ENCODE results near the gene USP30. TPM values are rescaled to one million over a fixed set of nuclear protein-coding genes. Genes with fewer than 3 reads are reported as not detected.
A peak's percentile ranks its signal among the peaks of the same experiment; 100 is the strongest.

USP30 gene
- total RNA-seq, 1 donor from 2014 or later: 17.6 TPM

GRCh38 chr12:109126784-109127183 is 74.4 kb downstream of the USP30 start:
- DNase-seq (ENCODE audit: low spot score): no peak
- Histone ChIP-seq H3K27me3 (no peaks in the 10 kb centered on the region), H3F3A (ENCODE audit: low read depth) (no peaks in the 10 kb centered on the region), H3K9me3 (ENCODE audit: low read depth) (no peaks in the 10 kb centered on the region), H3K4me2 (no peak overlapping the region), H3K4me1 (peaks cover 6% of the 10 kb centered on the region), H3K27ac (no peak overlapping the region), H3K79me2 (ENCODE audit: low read depth) (no peaks in the 10 kb centered on the region), H3K9ac (no peak overlapping the region), H4K20me1 (ENCODE audit: low read depth) (no peaks in the 10 kb centered on the region), H3K36me3 (no peaks in the 10 kb centered on the region), H2AFZ (replicated peaks) (no peak overlapping the region), H3K4me3 (no peak overlapping the region)
- Mint-ChIP-seq H3K27ac (no peak overlapping the region), H3K36me3 (no peaks in the 10 kb centered on the region), H3K4me1 (peaks cover 3% of the 10 kb centered on the region), H3K4me3 (no peak overlapping the region), H3K27me3 (ENCODE audit: insufficient read depth, low read depth) (peaks cover under 1% of the 10 kb centered on the region), H3K9me3 (no peaks in the 10 kb centered on the region)
- no peak for TF ChIP-seq CTCF (IDR thresholded peaks at IDR 0.05)
- TF ChIP-seq EZH2phosphoT487 (IDR thresholded peaks at IDR 0.05): no peak
- TF ChIP-seq EZH2 (IDR thresholded peaks at IDR 0.05): no peak

GRCh38 chr12:109127533-109128242 is 75.3 kb downstream of the USP30 start:
- DNase-seq (ENCODE audit: low spot score): no peak
- H3K27ac Mint-ChIP-seq: no peak overlapping the region

DNA sequence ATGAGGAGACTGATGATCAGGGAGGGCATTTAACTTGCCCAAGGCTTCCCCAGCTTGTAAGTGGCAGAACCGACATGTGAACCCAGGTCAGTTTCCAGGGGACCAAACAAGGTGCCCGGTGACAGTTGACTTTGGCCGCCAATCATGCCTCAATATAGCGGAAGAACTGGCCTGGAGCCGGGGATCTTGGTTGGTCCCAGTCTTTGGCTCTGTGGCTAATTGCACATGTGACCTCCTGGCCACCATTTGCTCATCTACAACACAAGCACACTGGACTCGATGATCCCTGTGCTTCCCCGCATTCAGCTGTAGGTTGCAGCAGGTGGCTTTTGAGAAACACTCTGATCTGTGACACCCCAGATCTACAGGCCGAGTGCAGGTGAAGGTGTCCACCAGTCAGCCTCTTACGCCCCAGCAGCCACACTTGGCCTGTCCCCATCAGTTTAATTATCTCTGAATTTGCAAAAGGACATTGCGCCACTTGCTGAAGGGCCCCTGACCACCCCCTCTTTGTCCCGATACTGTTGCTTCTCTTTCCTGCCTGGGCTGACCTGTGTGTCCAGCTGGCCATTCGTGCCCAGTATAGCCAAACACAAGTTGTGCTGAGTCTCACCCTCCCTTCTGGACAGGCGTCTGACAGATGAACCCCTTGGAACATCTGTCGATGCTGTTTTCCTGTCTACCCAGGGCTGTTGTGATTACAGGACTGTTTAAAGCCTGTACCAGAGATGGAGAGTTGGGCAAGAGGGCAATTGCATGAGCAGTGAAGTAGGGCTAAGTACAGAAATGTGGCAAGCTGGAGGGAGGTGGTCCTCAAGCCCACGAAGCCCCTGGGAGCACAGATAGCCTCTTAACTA is 78.1 kb downstream of the USP30 start:
- Histone ChIP-seq H3K4me1 (peaks cover 6% of the 10 kb centered on the region), H4K20me1 (ENCODE audit: low read depth) (no peaks in the 10 kb centered on the region), H3K9me3 (ENCODE audit: low read depth) (no peaks in the 10 kb centered on the region), H3K27me3 (no peaks in the 10 kb centered on the region), H3K4me2 (no peak overlapping the region), H2AFZ (replicated peaks) (no peak overlapping the region), H3K27ac (no peak overlapping the region), H3K79me2 (ENCODE audit: low read depth) (no peaks in the 10 kb centered on the region), H3K4me3 (no peak overlapping the region), H3K9ac (no peak overlapping the region), H3K36me3 (no peaks in the 10 kb centered on the region), H3F3A (ENCODE audit: low read depth) (no peaks in the 10 kb centered on the region)
- Mint-ChIP-seq H3K27me3 (ENCODE audit: insufficient read depth, low read depth) (peaks cover 5% of the 10 kb centered on the region), H3K9me3 (peaks cover 5% of the 10 kb centered on the region), H3K4me3 (no peak overlapping the region), H3K27ac (peak overlapping the region; percentile 10), H3K4me1 (peaks cover 3% of the 10 kb centered on the region), H3K36me3 (no peaks in the 10 kb centered on the region)
- no peak for DNase-seq (ENCODE audit: low spot score)
- TF ChIP-seq CTCF (IDR thresholded peaks at IDR 0.05): no peak
- TF ChIP-seq EZH2 (IDR thresholded peaks at IDR 0.05): no peak
- TF ChIP-seq EZH2phosphoT487 (IDR thresholded peaks at IDR 0.05): no peak

More at GRCh38 chr12:109127533-109128242, 75.3 kb downstream of the USP30 start:
- no peak overlapping the region for H3K4me2 ChIP-seq
- H3K79me2 ChIP-seq (ENCODE audit: low read depth): no peaks in the 10 kb centered on the region
- H3K27ac ChIP-seq: no peak overlapping the region
- TF ChIP-seq CTCF (IDR thresholded peaks at IDR 0.05): no peak
- TF ChIP-seq EZH2 (IDR thresholded peaks at IDR 0.05): no peak
- no peak for TF ChIP-seq EZH2phosphoT487 (IDR thresholded peaks at IDR 0.05)
- H3K9ac ChIP-seq: no peak overlapping the region
- no peaks in the 10 kb centered on the region for H4K20me1 ChIP-seq (ENCODE audit: low read depth)
- Mint-ChIP-seq H3K4me1 (peaks cover 3% of the 10 kb centered on the region), H3K9me3 (no peaks in the 10 kb centered on the region), H3K4me3 (no peak overlapping the region), H3K36me3 (no peaks in the 10 kb centered on the region), H3K27me3 (ENCODE audit: insufficient read depth, low read depth) (peaks cover 2% of the 10 kb centered on the region)
- no peak overlapping the region for H2AFZ ChIP-seq (replicated peaks)
- H3K36me3 ChIP-seq: no peaks in the 10 kb centered on the region
- H3K27me3 ChIP-seq: no peaks in the 10 kb centered on the region
- no peaks in the 10 kb centered on the region for H3K9me3 ChIP-seq (ENCODE audit: low read depth)
- peaks cover 6% of the 10 kb centered on the region for H3K4me1 ChIP-seq
- no peaks in the 10 kb centered on the region for H3F3A ChIP-seq (ENCODE audit: low read depth)
- H3K4me3 ChIP-seq: no peak overlapping the region

Data from neural progenitor cell (in vitro differentiated cells).